IMR-90 (cell line): ENCODE results near the gene CTAGE4. TPM values are rescaled to one million over a fixed set of nuclear protein-coding genes. Genes with fewer than 3 reads are reported as not detected.
"Not testable (repeated sequence)": the region's sequence is repeated elsewhere in the genome, so short reads cannot be mapped to it uniquely, and the experiment has no call there.

ENCODE experiments used
- ATAC-seq: fragments of 200-7000 bp; cut with Tn5 transposase; 2 replicates; pipeline ENCODE4 v1.9.1; 2020; ENCODE audit warnings: low read depth, mild to moderate bottlenecking, moderate library complexity
- BruUV-seq: library from RNA; stranded (reverse); fragments of 400-500 nt; replicated peaks from 2 replicates; lab custom pipeline; 2021; lab: Mats Ljungman, UMichigan
- CTCF ChIA-PET: fragments of 300-600 bp; formaldehyde crosslinking; extraction: SDS; loops from one replicate; lab custom pipeline; 2021; ENCODE audit warnings: antibody characterized with exemption; lab: Yijun Ruan, JAX
- POLR2A ChIA-PET: fragments of 300-600 bp; sonication (Branson Sonifier 250); formaldehyde crosslinking; loops from one replicate; lab custom pipeline; 2022; ENCODE audit warnings: antibody characterized with exemption; ENCODE audit not compliant: unreplicated experiment; lab: Charles Lee
- DNase-seq: peaks from one replicate; pipeline ENCODE4 v3.0.0; 2013
- H2AFZ ChIP-seq: replicated peaks from 2 replicates; pipeline ENCODE3; 2013; ENCODE audit warnings: low read length, mild to moderate bottlenecking; ENCODE audit not compliant: poor library complexity
- H2AK5ac ChIP-seq: 2 replicates; pipeline ENCODE4 v1.6.1; 2013; ENCODE audit warnings: low read depth, low read length, inconsistent platforms
- H2AK9ac ChIP-seq: replicated peaks from 2 replicates; pipeline ENCODE3; 2013; ENCODE audit warnings: mild to moderate bottlenecking, low read depth, low read length, moderate library complexity; ENCODE audit not compliant: poor library complexity
- H2BK120ac ChIP-seq: 2 replicates; pipeline ENCODE4 v1.6.1; 2013; ENCODE audit warnings: low read depth, low read length, inconsistent platforms
- H2BK15ac ChIP-seq: 3 replicates; pipeline ENCODE4 v1.6.1; 2013; ENCODE audit warnings: low read depth, low read length, inconsistent platforms
- H2BK20ac ChIP-seq: 2 replicates; pipeline ENCODE4 v1.6.1; 2013; ENCODE audit warnings: low read depth, mild to moderate bottlenecking, inconsistent platforms, low read length, moderate library complexity
- H2BK5ac ChIP-seq: 2 replicates; pipeline ENCODE4 v1.6.1; 2013; ENCODE audit warnings: mild to moderate bottlenecking, low read depth, low read length, inconsistent platforms; ENCODE audit not compliant: poor library complexity, severe bottlenecking
- H3K14ac ChIP-seq: replicated peaks from 2 replicates; pipeline ENCODE4 v1.6.1; 2013; ENCODE audit warnings: low read depth, low read length, inconsistent platforms
- H3K18ac ChIP-seq: 2 replicates; pipeline ENCODE4 v1.6.1; 2013; ENCODE audit warnings: low read depth, low read length, control low read depth
- H3K23ac ChIP-seq: 2 replicates; pipeline ENCODE4 v1.6.1; 2013; ENCODE audit warnings: low read depth, low read length, inconsistent platforms
- H3K27ac ChIP-seq: 2 replicates; pipeline ENCODE4 v1.5.1; 2013; ENCODE audit warnings: mild to moderate bottlenecking, control low read depth, low read length; ENCODE audit not compliant: insufficient read depth
- H3K27me3 ChIP-seq: 2 replicates; pipeline ENCODE4 v1.6.1; 2013; ENCODE audit warnings: low read length; ENCODE audit not compliant: control insufficient read depth, insufficient read depth
- H3K36me3 ChIP-seq: 2 replicates; pipeline ENCODE4 v1.6.1; 2013; ENCODE audit warnings: low read length, mixed read lengths; ENCODE audit not compliant: control insufficient read depth, insufficient read depth
- H3K4ac ChIP-seq: 2 replicates; pipeline ENCODE4 v1.6.1; 2013; ENCODE audit warnings: low read depth, low read length, inconsistent platforms
- H3K4me1 ChIP-seq: 2 replicates; pipeline ENCODE4 v1.6.1; 2013; ENCODE audit warnings: low read length, mixed read lengths; ENCODE audit not compliant: control insufficient read depth, insufficient read depth
- H3K4me2 ChIP-seq: 2 replicates; pipeline ENCODE4 v1.6.1; 2013; ENCODE audit warnings: low read depth, mild to moderate bottlenecking, control low read depth, low read length, moderate library complexity
- H3K4me3 ChIP-seq: 2 replicates; pipeline ENCODE4 v1.5.1; 2013; ENCODE audit warnings: low read depth, mild to moderate bottlenecking, control low read depth, low read length, moderate library complexity; ENCODE audit not compliant: insufficient read depth
- H3K56ac ChIP-seq: 2 replicates; pipeline ENCODE4 v1.6.1; 2013; ENCODE audit warnings: low read length, inconsistent platforms; ENCODE audit not compliant: insufficient read depth; ENCODE audit errors: extremely low read depth
- H3K79me1 ChIP-seq, 2 experiments: 2 replicates each; pipeline ENCODE4 v1.6.1; 2013; ENCODE audit warnings: low read length in 2 of 2, inconsistent platforms in 1 of 2, low read depth in 1 of 2
- H3K9ac ChIP-seq: 2 replicates; pipeline ENCODE4 v1.6.1; 2013; ENCODE audit warnings: low read depth, low read length, control low read depth
- H3K9me1 ChIP-seq: 2 replicates; pipeline ENCODE4 v1.6.1; 2013; ENCODE audit warnings: low read length, inconsistent platforms; ENCODE audit not compliant: insufficient read depth
- H3K9me3 ChIP-seq: 2 replicates; pipeline ENCODE4 v1.6.1; 2013; ENCODE audit warnings: low read length; ENCODE audit not compliant: control insufficient read depth, insufficient read depth
- H4K20me1 ChIP-seq: 2 replicates; pipeline ENCODE4 v1.6.1; 2013; ENCODE audit warnings: low read length, inconsistent platforms; ENCODE audit not compliant: insufficient read depth
- H4K5ac ChIP-seq: 2 replicates; pipeline ENCODE4 v1.6.1; 2013; ENCODE audit warnings: mild to moderate bottlenecking, low read depth, low read length, control low read depth
- H4K8ac ChIP-seq, 2 experiments: 2 replicates each; pipeline ENCODE4 v1.6.1; 2013; ENCODE audit warnings: low read depth in 2 of 2, low read length in 2 of 2, control low read depth in 1 of 2, inconsistent platforms in 1 of 2
- H4K91ac ChIP-seq: 2 replicates; pipeline ENCODE4 v1.6.1; 2013; ENCODE audit warnings: low read depth, low read length, inconsistent platforms; ENCODE audit not compliant: insufficient read depth
- WGBS, 2 experiments: methylation state at CpG; one replicate each; pipeline versions ENCODE4 v1.1.5 to v1.1.7; 2013; ENCODE audit warnings: missing lambda C conversion rate in 2 of 2; ENCODE audit not compliant: insufficient read length in 1 of 2; ENCODE audit errors: extremely low coverage in 2 of 2; 5-methylcytosine and 5-hydroxymethylcytosine counted together
- dilution Hi-C: fragments of 300-500 bp; cut with HindIII; formaldehyde crosslinking; loops from one replicate; pipeline ENCODE4 v1.14.3; 2018; ENCODE audit warnings: low sequenced_read_pairs; ENCODE audit not compliant: unreplicated experiment
- in situ Hi-C: fragments of 300-500 bp; cut with MboI; formaldehyde crosslinking; loops from 3 replicates; pipeline ENCODE4 v1.14.3; 2019; ENCODE audit warnings: low sequenced_read_pairs, inconsistent platforms, mixed read lengths
- intact Hi-C: fragments of 100-400 bp; cut with micrococcal nuclease; formaldehyde crosslinking; loops from 2 replicates; pipeline ENCODE4 v1.10.0; 2022
- polyA plus RNA-seq, 3 experiments: library from polyadenylated mRNA; depleted of rRNA; stranded (reverse); fragments of >200 nt; gene quantifications; 2 replicates each; pipeline ENCODE4 v1.2.3, GENCODE V29; 2012; ENCODE audit warnings: low replicate concordance in 1 of 3
- total RNA-seq: library from RNA; depleted of rRNA; stranded (reverse); fragments of >200 nt; gene quantifications from 2 replicates; pipeline ENCODE4 v1.2.3, GENCODE V29; 2012

The CTAGE4 gene
- total and polyA plus RNA-seq, 2 of the 4 experiments (the other 2 are of a cell fraction): 0.03 TPM; not detected in 1

GRCh38 chr7:144218581-144218980 is 35.3 kb downstream of the CTAGE4 start:
- H3K4me2 ChIP-seq, BruUV-seq, H3K23ac ChIP-seq, H4K91ac ChIP-seq, H2AK5ac ChIP-seq, H2BK15ac ChIP-seq, H3K4ac ChIP-seq, H3K36me3 ChIP-seq, H3K27ac ChIP-seq, H3K79me1 ChIP-seq, H3K18ac ChIP-seq, H3K27me3 ChIP-seq, H2BK5ac ChIP-seq, H4K5ac ChIP-seq, H3K4me3 ChIP-seq, POLR2A ChIA-PET, in situ Hi-C loops, H2AFZ ChIP-seq, intact Hi-C loops, dilution Hi-C loops, H2BK20ac ChIP-seq, H3K9me1 ChIP-seq, DNase-seq, H4K20me1 ChIP-seq, H3K9ac ChIP-seq, H2BK120ac ChIP-seq, H3K14ac ChIP-seq, CTCF ChIA-PET, H3K56ac ChIP-seq, H3K9me3 ChIP-seq, ATAC-seq, H4K8ac ChIP-seq, H2AK9ac ChIP-seq, H3K4me1 ChIP-seq: not testable (repeated sequence)
- no CpG with 5 or more reads among the region's 1 CpG for WGBS, 2 experiments

DNA sequence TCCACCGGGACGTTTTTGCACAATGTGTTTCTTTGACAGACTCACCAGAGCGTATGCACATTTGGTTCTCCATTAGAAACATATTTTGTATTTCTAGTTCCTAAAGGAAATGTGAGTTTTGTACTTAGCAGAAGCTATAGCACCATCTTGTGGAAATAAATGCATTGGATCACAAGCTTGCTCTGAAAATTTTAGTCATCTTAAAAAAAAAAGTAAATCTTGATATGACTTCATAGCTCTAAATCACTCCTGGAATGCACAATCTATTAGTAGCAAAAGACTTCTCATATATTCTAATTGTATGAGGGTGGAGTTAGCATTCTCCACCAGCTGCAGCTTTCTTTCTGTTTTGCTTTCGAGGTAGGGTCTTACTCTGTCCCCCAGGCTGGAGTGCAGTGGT is 35.9 kb downstream of the CTAGE4 start:
- H3K9me3 ChIP-seq, H3K27ac ChIP-seq, H2AK5ac ChIP-seq, in situ Hi-C loops, H3K9me1 ChIP-seq, H2AK9ac ChIP-seq, H2BK5ac ChIP-seq, intact Hi-C loops, H3K9ac ChIP-seq, H3K79me1 ChIP-seq, H3K4me1 ChIP-seq, H3K4me2 ChIP-seq, H2BK15ac ChIP-seq, H2AFZ ChIP-seq, H4K5ac ChIP-seq, POLR2A ChIA-PET, H3K4me3 ChIP-seq, H2BK20ac ChIP-seq, H3K56ac ChIP-seq, H3K14ac ChIP-seq, H4K91ac ChIP-seq, BruUV-seq, H3K4ac ChIP-seq, dilution Hi-C loops, DNase-seq, H4K8ac ChIP-seq, H3K36me3 ChIP-seq, CTCF ChIA-PET, H3K27me3 ChIP-seq, H2BK120ac ChIP-seq, H4K20me1 ChIP-seq, H3K18ac ChIP-seq, H3K23ac ChIP-seq: not testable (repeated sequence)
- no CpG with 5 or more reads among the region's 4 CpGs for WGBS, 2 experiments
- peak; percentile 72 for ATAC-seq
